CD4-positive, alpha-beta T cell treated with Interleukin-17A for 1 hour (primary cell): ENCODE results near the gene NEB.
A peak's percentile ranks its signal among the peaks of the same experiment; 100 is the strongest.

Experiments
- DNase-seq: peaks from one replicate; pipeline ENCODE4 v3.0.0-alpha.2; 2020

The NEB gene

GRCh38 chr2:151459358-151459757, 274.9 kb downstream of the NEB start:
- no peak for DNase-seq

GRCh38 chr2:151439127-151439526, 295.1 kb downstream of the NEB start:
- no peak for DNase-seq

- DNase-seq: no peak
These were observed 295.8 kb downstream of the NEB start for GRCh38 chr2:151438506-151438905.

GRCh38 chr2:151437630-151438029, 296.6 kb downstream of the NEB start:
- peak; percentile 57 for DNase-seq
